PC-9 (cell line): ENCODE measurements around the gene CSF3R.

Source experiments
- CTCF ChIP-seq: fragments of 200-600 bp; sonication (generic); conservative IDR thresholded peaks from 2 replicates; pipeline ENCODE4 v1.6.1; 2017; ENCODE audit warnings: mixed run types, antibody characterized with exemption, mild to moderate bottlenecking, moderate library complexity
- EZH2 ChIP-seq: fragments of 200-600 bp; sonication (generic); IDR thresholded peaks from 2 replicates; pipeline ENCODE4 v1.8.0; 2017; ENCODE audit warnings: antibody characterized with exemption, low read depth

GRCh38 chr1:36525166-36525565 lies 42.5 kb upstream of the CSF3R start:
- TF ChIP-seq EZH2, result no peak
- TF ChIP-seq CTCF, result no peak
